Lung microvascular endothelial cell (primary cell): Measurements from ENCODE around the gene CDH18. TPM values are rescaled to one million over a fixed set of nuclear protein-coding genes. Genes with fewer than 3 reads are reported as not detected.
"Not testable (repeated sequence)": the region's sequence is repeated elsewhere in the genome, so short reads cannot be mapped to it uniquely, and the experiment has no call there.

Experiments used
- DNase-seq, 2 donors: peaks; one replicate each; pipeline versions ENCODE4 v3.0.0 to v3.0.0-alpha.2; 2010; ENCODE audit warnings: low read depth in 2 of 2
- total RNA-seq: library from RNA; depleted of rRNA; stranded (reverse); fragments of >200 nt; gene quantifications from 2 replicates; pipeline ENCODE4 v1.2.1, GENCODE V29; 2014

The CDH18 gene
- total RNA-seq, 1 donor from 2014 or later, result not detected

DNA sequence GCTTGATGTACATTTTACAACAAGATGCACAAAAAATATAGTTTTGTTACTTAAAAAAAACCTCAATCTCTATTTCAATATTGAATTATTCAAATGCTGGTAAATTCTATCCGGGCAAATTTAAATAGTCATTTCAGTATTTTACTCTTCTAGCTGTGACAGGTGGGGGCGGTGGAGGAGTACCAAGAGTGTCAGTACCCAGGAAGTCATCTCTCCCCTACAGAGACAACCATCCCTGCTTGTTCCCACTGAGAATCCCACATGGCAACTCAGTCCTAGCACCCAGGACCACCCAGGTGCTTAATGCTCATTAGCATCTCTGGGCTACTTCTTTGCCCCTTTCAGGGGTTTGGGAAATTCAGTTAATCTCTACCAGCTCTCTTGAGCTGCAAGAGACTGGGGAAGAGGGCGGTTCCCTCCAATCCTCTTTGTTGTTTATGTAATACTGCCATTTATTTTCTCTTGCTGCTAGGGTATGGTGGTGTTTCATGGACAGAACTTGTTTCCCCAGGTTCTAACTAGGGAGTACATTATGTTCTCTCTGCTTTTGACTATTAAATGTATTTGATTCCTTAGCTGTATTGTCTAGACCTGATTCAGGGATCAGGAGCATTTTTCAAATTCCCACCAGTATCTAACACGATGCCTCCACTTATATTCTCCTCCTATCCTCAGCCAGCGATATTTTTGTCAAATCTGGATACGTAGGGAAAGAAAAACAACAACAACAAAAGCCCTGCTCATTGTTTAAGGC lies 122.5 kb downstream of the CDH18 start:
- no peak for DNase-seq

DNA sequence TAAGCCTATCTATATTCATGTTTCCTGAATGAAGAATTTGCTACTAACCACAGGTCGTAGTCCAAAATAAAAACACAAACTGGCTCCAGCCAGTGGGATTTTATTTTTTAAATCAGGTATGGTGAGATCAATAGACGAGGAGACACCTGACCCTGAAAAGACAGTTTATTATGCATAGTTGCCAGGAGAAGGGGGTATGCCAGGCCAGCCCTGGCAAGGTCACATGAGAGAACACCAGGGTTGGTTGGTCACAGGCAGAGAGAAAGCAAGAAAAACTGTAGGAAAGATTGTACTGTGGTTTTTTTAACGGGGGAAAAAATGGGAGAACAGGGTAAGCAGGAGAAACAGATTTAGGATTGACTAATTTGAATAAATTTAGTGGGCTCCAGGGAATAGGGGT lies 125.3 kb downstream of the CDH18 start:
- DNase-seq, result no peak

DNA sequence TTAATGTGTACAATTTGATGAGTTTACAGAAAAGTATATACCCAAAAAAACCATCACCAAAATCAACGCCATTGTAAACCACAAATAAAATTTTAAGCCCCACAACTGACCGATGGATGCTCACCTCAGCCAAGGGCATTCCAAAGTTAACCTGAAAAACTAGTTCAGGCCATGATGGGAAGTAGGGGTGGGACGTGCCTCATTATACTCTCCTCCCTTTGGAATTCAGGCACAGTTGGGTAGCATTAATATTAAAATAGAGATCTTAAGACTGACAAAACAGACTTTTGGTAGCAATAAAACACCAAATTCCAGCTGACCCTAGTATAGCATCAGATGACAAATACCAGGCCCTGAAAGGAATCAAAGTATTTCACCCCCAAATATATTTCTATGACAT lies 129.0 kb downstream of the CDH18 start:
- DNase-seq, result no peak

DNA sequence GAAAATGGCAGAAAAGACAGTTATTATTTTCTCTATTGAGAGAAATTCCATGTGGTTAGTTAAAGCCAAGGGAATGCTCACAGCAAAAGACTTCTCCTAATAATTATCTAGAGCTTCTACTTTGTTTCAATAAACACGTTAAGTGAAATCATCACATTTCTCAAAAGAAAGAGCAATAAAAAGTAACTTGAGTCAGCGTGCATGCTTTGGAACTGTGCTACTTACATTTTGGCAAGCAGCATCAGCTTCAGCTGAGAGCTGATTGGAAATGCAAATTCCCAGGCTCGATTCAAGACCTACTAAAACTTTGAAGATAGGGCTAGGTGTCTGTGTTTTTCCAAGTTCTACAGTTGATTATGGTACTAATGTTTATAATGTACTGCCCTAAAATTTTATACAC lies 132.1 kb downstream of the CDH18 start:
- DNase-seq, result no peak

DNA sequence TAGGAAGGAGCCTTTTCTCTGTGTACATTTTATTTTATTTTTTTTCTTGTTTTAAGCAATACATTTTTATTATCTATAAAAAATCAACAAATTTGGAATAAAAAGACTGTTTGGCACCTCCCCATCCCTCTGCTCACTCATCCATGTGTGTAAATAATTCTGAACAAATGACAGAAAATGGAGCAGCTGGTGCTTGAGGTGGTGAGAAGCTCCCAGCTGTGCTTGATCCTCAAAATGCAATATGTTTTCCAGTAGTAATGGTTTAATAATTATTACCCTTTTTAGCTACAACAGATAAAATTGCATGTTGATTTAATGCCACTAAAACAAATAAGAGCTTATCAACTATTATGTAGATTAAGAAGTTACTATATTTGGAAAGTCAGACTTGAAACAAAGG lies 132.5 kb downstream of the CDH18 start:
- DNase-seq, result no peak

DNA sequence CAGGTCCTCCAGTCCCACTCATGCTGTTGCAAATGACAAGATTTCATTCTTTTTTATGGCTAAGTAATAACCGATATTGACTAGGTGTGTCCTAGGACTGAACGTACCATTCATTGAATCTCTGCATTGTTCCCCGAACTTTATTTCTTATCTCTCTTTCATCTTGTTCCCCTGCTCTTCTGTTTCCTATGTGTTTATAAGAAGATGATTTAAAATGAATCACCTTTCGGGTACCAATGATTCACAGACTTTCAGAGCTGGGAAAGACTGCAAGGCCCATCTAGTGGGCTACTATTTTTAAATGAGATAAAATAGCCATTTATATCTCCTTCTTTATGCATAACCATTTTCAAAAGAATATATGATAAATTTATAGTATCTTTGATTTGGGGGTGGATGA lies 133.0 kb downstream of the CDH18 start:
- DNase-seq, result no peak

DNA sequence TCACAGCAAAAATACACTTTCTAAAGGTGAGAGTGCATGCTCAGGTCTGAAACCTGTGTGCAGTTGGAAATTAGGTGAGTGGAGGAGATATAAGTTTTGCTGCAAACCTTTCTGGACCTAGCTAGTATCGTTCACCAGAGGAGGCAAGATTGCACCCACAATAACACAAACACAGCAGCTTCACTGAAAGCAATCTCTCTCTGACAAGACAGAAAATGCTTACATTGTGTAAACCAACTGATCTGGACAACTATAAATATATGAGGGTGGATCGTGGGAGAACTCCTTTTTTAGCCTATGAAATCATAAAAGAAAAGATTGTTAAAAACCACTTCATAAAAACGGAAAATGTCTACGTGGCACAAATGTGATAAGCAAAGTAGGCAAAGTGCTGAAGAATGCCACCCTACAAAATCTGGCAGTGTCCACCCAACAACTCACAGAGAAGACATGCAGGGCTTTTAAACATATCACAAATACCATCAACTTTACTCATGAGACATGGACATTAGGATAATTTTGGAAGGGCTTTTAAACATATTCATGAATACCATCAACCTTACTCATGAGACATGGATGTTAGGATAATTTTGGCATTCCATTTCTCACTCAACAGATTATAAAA lies 134.3 kb downstream of the CDH18 start:
- DNase-seq, result no peak

DNA sequence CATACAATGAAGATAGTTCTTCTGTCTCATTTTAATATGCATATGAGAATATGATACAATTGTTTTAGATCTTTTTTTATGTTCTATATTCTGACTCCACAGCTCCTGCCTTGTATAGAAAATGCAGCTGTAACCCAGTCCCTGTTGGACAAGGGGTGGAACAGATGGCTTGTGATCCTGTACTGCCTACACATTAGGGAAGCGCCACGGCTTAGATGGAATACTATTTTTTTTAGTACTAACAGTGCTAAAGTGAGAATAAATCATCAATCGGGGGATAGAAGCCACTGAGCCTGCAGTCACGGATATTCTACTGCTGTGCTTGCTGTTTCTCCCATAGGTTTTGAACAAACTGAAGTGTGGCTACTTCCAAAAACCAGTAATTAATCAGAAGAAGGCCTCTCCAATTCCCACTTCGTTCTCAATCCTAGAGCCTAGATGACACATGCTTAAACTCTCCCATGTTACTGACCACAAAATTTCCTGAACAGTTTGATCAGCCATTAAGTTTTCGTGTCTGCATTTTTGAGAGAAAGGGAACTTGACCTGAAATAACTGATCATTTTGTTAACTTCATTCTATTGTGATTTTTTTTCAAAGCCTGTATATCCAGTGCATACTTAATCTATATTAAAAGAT lies 150.3 kb downstream of the CDH18 start:
- no peak for DNase-seq

DNA sequence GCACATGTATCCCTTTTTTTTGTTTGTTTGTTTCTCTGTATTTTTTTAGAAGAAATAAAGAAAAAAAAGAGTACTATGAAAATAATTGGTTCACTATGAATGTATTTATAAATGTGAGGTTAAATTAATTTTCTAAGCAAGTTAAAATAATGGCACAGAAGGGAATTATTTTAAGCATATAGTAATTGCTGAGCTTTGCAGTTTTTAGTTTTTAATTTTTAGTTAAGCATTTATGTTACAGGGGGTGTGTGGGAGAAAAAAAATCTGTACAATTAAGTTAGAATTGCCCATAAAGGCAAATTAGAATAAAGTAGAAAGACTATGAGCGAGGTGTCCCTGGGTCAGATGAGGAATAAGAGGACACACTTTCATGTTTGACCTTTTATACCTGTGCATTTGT lies 152.6 kb downstream of the CDH18 start:
- DNase-seq, result no peak

DNA sequence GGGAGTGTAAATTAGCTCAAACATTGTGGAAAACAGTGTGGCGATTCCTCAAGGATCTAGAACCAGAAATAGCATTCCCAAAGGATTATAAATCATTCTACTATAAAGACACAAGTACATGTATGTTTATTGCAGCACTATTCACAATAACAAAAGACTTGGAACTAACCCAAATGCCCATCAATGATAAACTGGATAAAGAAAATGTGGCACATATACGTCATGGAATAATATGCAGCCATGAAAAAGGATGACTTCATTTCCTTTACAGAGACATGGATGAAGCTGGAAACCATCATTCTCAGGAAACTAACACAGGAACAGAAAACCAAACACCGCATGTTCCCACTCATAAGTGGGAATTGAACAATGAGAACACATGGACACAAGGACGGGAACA lies 175.3 kb downstream of the CDH18 start:
- DNase-seq, result not testable (repeated sequence)

DNA sequence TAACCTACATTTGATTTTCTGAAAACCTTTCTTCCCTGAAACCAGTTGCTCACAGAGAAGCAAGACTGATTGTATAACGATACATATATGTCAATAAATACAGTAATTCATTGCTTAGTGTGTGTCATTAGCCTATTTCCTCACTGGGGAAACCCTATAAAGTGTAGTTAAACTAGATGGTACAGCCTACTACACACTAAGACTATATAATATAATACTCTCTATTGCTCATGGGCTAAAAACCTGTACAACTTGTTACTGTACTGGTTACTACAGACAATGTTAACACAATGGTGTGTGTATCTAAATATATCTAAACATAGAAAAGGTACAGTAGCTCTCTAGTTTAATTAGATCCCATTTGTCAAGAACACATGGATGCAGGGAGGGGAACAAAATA lies 181.2 kb downstream of the CDH18 start:
- no peak for DNase-seq

DNA sequence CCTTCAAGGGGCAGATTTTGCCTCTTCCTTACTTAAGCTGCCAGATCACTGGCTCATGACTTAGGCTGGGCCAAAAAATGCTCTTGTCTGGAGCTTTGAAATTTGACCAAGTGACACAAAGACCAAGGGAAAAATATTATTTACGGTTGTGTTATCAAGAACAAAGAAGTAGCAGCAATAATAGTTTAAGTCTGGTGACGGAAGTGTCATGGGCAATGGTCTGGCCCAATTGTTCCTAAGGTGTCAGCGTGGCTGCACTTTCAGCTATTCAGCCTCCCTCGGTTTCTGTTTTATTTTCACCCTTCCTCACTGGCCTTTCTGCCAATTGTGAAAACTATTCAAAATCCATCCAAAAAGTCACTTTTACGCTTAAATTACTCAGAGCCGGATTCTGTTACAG lies 185.3 kb downstream of the CDH18 start:
- DNase-seq, result no peak

DNA sequence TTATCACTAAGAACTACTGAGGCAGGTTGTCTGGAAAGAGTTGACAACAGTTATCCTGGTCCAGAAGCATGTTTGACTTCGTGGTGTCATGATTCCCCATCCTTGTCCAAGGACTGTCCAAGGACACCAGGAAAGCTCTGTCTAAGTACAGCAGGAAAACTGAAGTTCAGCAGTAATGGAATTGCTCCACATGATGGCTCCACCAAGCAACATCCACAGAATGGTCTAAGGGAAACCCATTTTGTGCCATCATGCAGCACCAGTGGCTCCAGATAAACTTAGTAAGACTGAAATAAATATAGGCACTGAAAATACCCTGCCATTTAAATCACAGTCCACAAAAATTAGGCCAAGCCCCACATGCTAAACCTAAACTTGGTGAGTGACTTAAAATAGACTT lies 192.8 kb downstream of the CDH18 start:
- DNase-seq, result no peak

DNA sequence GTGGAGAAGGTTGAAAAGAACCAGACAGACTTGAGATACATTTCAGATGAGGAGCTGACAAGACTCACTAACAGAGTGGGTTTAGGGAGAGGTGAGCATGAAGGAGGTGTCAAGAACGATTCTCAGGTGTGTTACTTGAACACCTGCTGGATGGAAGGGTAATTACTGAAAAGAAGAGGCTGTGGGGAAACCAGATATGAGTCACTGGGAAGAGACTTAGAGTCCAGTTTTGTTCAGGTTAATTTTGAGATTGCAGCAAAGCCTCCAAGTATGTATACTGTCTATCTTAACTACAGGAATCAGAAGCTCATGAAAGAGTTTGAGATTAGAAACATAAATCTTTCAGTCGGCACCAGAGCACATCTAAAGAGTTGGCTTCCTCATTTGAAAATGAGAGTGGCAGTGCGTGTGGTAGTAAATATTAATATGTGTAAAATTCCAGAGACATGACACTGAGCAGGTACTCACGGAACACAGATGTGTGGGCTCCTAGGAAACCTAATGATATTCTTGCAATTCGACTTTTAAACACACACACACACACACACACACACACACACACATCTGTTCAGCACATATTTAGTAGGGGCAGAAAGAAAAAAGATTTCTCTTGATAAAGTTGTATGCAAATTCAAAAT lies 197.1 kb downstream of the CDH18 start:
- no peak for DNase-seq

DNA sequence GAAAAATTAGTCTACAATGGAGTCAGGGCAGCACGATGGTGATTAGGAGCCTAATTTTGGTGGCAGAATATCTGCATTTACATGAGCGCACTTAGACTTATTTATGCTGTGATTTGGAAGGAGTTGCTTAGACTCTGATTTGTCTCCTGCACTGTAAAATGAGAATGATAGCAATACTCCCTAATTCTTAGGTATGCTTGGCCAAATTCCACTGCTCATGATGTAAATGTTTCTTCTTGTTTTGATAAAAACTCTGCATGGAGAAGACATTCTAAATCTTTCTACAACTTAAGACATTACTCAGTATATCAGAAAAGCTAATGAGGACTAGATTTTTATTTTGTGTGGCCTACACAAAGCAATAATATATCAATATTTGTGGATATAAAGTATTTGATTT lies 205.4 kb downstream of the CDH18 start:
- no peak for DNase-seq

DNA sequence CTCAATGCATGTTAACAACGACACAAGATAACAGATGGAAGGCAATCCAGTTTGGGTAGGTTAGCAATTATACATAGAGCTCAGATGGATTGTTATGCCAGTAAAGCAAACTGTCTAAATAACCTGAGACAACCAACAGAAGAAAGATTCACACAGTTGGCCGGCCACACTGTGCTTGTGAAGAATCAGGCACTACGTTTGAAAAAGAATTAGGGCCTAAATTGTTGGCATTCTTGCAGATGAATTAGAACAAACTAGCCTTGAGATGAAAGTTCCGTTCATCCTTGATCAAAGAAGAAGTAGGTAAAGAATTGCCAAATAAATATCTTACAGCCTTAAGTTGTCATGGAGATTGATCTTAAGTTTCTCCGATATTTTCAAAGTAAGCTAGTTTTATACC lies 210.6 kb downstream of the CDH18 start:
- DNase-seq, result no peak

DNA sequence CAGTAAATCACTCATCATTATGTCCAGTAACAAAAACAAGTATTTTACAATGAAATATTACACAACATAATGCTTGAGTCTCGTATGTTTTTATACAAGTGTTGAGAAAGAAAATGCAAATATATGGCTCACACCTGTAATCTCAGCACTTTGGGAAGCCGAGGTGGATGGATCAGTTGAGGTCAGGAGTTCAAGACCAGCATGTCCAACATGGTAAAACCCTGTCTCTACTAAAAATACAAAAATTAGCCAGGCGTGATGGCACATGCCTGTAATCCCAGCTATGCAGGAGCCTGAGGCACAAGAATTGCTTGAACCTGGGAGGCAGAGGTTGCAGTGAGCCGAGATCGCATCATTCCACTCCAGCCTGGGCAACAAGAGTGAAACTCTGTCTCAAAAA lies 211.1 kb downstream of the CDH18 start:
- DNase-seq, result not testable (repeated sequence)

DNA sequence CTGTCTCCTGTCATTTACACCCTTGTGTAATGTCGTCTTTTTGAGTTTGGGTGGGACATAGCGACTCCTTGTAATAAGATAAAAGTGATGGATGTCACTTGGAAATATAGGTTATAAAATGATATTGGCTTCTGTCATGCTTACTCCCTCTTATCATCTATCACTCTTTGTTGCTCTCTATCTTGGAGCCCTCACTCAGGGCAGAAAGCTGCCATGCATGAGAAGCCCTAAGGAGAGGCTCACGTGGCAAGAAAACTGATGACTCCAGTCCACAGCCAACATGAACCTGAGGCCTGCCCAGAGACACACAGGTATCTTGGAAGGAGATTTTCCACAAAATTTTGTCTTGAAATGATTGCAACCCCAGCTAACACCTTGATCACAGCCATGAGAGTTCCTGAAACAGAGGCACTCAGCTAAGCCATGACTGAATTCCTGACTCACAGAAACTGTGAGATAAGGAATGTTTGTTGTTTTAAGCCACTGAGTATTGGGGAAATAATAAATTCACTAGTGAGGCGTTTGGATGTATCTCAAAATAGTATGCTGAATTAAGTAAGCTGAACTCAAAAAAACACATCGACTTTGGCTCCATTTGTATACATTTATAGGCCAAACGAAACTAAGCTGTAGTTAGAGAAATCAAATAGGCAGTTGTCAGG lies 216.7 kb downstream of the CDH18 start:
- no peak for DNase-seq

DNA sequence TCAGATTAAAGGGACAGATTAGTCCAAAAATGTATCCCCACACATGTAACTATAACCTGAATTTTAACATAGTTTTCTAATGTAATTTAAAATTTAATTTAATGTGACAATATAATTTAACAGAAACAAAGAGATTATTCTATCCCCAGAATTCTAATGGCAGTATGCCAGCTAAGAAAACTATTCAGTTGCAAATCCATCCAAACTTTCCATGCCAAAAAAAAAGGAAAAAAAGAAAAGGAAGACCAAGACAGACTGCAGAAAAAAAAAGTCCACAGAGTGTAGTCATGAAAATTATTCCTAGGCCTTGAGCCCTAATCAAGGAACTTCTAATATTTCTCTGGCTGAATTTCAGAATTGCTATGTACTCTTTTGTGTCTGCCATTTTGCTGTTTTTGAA lies 217.6 kb downstream of the CDH18 start:
- DNase-seq, result no peak

DNA sequence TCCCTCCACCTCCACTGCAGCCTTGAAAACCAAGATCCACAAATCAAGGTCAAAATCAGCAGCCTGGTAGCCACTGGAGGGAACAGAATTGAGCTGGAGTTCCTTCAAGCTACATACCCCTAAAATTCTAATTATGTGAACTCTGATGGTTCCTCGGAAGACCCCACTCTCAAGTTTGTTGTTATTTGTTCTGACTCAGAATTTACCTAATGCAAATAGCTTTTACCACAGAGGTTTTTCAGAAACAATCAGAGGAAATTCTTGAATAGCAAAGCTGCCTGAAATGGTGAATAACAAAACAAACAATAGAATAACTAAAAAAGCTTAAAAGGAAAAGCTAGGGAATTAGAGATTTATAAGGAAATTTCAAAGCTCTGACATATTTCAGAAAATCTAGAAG lies 220.0 kb downstream of the CDH18 start:
- no peak for DNase-seq

DNA sequence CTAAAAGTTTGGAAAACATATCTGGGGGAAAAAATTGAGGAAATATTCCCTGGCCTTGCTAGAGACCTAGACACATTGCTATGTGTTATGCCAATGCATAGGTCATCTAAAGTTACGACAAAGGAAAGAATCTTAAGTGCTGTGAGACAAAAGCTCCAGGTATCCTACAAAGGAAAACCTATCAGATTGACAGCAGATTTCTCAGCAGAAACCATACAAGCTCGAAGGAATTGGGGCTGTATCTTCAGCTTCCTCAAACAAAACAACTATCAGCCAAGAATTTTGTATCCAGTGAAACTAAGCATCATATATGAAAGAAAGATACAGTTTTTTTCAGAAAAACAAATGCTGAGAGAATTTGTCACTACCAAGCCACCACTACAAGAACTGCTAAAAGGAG lies 234.4 kb downstream of the CDH18 start:
- no peak for DNase-seq

DNA sequence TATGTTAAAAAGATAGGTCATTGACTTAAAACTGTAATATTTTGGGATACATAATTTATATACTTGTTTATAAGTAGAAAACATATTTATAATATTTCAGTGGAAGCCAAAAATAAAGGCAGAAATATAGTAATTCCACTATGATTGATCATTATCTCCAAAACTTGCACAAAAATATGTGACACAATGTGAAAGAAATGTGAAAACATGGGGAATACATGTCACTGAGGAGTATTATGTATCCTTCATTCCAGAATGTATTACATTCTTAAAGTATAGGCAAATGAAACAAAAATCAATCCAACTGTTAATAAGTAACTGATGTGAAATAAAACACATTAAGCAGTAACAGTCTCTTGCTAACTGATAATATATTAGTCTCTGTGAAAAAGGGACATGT lies 236.7 kb downstream of the CDH18 start:
- DNase-seq, result no peak
